Fibroblast of mammary gland (primary cell): ENCODE data around the gene C16orf74.

ENCODE experiments used
- DNase-seq: peaks from one replicate; pipeline ENCODE4 v3.0.0-alpha.2; 2010; ENCODE audit warnings: low read depth
- H3K4me3 ChIP-seq: 2 replicates; pipeline ENCODE4 v1.5.1; 2011; ENCODE audit warnings: low read depth, mild to moderate bottlenecking, low read length, moderate library complexity; ENCODE audit not compliant: control insufficient read depth
- TF ChIP-seq, protein P1 (sequence below): conservative IDR thresholded peaks from 2 replicates; pipeline ENCODE4 v1.5.1; 2011; ENCODE audit warnings: low read depth, low read length, inconsistent platforms; ENCODE audit not compliant: control insufficient read depth, insufficient read depth

Gene C16orf74

DNA sequence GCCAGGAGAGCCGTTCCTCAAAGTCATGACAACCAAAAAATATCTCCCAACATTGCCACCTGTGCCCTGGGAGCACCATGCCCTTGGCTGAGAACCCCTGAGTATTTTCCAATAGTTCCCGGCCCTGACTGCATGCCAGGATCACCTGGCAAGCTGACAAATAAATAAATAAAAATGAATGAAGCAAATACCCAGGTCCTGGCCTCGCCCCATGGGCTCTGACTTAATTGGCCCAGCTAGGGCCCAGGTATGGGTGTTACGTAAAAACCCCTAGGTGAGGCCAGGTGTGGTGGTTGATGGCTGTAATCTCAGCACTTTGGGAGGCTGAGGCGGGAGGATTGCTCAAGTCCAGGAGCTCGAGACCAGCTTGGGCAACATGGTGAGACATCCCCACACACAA is 2.7 kb upstream of the C16orf74 start:
- TF ChIP-seq, protein P1, sequence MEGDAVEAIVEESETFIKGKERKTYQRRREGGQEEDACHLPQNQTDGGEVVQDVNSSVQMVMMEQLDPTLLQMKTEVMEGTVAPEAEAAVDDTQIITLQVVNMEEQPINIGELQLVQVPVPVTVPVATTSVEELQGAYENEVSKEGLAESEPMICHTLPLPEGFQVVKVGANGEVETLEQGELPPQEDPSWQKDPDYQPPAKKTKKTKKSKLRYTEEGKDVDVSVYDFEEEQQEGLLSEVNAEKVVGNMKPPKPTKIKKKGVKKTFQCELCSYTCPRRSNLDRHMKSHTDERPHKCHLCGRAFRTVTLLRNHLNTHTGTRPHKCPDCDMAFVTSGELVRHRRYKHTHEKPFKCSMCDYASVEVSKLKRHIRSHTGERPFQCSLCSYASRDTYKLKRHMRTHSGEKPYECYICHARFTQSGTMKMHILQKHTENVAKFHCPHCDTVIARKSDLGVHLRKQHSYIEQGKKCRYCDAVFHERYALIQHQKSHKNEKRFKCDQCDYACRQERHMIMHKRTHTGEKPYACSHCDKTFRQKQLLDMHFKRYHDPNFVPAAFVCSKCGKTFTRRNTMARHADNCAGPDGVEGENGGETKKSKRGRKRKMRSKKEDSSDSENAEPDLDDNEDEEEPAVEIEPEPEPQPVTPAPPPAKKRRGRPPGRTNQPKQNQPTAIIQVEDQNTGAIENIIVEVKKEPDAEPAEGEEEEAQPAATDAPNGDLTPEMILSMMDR = no peak
- no peak for DNase-seq
- no peak overlapping the region for H3K4me3 ChIP-seq

DNA sequence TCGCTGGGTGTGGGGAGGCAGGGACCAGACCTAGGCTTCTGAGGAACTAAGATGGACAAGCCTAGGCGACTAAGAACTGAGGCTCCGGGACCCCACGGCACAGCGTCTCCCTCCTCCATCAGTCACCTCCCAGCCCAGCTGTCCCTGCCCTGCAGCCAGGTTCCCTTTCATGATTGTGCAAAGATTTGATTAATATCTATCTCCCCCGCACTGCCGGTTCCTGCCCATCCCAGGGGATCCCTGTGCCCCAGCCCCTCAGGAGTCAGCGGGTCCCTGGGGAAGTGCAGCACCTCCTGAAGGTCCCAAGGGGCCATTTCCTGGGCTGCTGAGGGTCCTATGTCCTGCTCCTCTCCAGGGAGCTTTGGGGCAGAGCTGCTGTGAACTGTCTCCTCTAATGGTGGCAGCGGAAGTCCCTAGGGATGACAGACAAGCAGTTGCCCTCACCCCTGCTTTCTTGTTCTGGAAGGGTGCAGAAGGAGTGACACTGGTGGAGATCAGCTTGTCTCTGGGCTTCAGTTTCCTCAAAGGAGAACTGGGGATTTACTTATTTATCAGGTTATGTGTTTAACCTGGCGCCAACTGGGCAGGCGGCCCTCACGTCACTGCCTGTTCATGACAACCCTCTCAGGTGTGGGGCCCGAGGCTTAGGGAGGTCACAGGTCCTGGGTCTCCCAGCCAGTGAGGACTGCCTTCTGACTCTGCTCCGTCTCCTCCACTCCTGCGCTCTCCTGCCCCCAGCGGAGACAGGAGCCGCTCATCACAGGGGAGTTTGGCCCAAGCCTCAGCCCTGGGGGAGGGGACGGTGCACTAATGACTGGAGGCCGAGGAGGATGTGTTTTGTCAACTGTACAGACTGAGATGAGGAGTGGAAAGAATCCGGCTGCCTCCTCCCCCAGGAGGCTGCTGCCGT is 1.9 kb upstream of the C16orf74 start:
- no peak for DNase-seq
- no peak overlapping the region for H3K4me3 ChIP-seq

DNA sequence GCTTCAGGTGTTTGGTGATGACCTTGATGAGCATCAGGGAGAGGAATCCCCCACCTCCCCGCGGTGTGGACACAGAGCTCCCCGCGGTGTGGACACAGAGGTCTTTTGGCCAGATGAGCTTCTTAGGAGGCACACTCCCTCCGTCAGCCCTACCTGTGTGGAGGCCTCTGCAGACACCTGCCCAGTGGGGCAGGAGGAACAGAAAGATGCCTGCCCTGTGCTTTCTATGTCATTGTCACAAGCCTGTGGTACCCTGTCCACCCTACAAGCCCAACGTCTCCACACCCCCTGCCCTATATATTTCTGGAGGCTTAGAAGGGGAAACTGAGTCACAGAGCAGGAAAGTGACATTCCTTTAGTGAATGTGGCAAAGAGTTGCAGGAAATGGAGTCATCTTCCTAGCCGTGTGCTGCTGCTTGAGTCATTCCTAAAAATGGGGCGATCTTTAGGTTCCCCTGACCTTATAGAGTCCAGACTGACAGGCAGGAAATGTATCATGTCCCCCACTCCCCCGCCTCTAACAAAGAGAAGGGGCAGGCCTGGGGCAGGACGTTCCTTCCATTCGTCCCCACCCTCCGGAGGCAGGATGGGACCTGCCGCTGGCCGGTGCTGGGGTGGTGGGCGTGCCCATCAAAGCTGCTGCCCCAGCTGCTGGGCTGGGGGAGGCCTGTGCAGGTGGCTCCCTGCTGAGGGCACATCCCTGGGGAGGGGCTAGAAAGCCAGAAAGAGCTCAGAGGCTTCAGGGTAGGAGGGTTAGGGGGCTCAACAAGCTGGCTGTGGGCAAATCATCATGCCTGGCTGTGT is 1.0 kb upstream of the C16orf74 start:
- TF ChIP-seq, protein P1 = no peak
- no peak overlapping the region for H3K4me3 ChIP-seq
- DNase-seq = no peak

More for the DNA sequence above, 1.9 kb upstream of the C16orf74 start:
- TF ChIP-seq, protein P1 = no peak

DNA sequence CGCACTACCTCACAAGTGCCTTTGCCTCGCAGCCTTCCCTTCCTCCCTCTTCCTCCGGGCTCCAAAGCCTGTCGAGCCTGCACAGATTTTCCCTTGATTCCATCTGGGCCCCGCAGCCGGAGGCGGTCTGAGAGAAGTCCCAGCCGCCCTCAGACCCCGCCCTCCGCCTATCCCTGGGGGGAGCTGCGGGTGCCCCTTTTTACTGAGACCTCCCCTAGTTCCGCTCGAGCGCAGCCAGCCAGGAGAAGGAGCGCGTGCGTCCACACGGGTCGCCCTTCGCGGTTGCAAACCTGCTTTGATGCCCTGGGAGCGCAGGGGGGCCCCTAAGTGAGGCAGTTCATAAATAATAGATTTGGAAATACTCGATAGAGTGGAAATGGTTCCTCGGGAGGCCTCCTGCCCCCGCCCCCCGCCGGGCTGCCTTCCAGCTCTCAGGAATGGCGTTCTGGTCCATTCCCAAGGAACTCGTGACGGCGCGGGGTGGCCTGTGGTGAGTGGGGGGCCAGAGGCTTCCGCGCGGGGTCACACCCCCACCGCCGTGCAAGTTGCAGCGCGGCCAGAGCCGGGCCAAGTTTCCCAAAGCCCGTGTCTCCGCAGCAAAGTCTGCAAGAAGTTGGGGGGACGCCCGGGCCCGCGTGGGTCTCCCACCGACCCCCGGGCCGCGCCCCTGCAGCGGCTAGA is 610 bp downstream of the C16orf74 start:
- DNase-seq = no peak
- TF ChIP-seq, protein P1 = peak; percentile 1
- H3K4me3 ChIP-seq = peak overlapping the region; percentile 42

DNA sequence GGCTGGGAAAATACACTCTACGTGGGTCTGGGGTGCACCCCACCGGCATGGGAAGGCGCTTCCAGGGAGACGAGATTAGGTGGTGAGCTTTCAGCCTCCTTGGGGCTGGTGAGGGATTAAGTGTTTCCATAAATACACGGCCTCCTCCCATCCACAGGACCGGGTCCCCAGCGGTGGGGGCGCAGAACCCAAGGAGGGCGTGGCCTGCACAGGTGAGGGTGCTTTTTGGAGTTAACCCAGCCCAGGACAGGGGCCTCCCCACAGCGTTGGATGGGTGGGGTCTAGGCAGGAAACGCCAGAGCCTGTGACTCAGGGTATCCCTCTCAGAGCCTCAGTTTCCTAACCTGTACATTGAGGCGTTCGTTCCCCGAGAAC is 1.1 kb downstream of the C16orf74 start:
- no peak overlapping the region for H3K4me3 ChIP-seq
- DNase-seq = no peak
- TF ChIP-seq, protein P1 = no peak

DNA sequence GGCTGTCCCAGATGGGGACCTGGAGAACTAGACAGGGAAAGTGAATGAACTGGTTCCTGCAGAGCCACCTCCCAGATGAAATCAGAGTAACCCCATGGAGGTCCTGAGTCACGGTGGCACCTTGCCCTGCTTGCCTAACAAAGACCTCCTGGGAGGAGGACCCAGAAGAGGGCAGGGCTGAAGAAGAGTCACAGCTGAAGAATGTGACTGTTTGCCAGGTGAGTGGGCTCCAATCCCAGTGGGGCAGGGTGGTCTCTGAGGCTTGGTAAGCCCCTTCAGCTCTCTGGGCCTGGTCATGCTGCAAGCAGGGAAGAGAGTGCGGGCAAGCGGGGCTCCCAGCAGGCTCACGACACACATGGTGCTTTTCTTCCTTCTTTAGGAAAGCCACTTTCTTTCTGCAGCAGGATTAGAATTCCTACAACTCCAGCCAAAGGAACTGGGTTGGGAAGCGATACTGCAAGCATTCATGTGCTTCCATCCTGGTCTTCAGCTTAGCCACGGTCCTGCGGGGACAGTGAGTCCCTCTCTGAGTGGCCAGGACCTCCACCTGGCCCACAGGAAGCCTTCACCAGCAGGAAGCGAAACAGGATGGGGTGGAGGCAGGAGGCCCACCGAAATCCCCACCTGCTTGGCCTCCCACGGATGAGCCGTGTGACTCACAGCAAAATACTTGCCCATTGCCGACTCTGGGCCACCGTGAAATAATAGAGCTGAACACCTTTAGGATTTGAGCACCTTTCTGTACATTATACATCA is 4.3 kb downstream of the C16orf74 start:
- TF ChIP-seq, protein P1 = no peak
- peak; percentile 51 for DNase-seq
- H3K4me3 ChIP-seq = no peak overlapping the region
